AG09319 (cell line): ENCODE measurements around the gene C1orf94.

Source experiments
- DNase-seq: peaks from one replicate; pipeline ENCODE4 v3.0.0-alpha.2; 2010; ENCODE audit warnings: low read depth; ENCODE audit errors: extremely low read depth
- TF ChIP-seq, protein P1 (sequence below): IDR thresholded peaks from 2 replicates; pipeline ENCODE4 v1.5.1; 2011; ENCODE audit warnings: low read depth, mild to moderate bottlenecking, inconsistent platforms, low read length, moderate library complexity

The C1orf94 gene, protein sequence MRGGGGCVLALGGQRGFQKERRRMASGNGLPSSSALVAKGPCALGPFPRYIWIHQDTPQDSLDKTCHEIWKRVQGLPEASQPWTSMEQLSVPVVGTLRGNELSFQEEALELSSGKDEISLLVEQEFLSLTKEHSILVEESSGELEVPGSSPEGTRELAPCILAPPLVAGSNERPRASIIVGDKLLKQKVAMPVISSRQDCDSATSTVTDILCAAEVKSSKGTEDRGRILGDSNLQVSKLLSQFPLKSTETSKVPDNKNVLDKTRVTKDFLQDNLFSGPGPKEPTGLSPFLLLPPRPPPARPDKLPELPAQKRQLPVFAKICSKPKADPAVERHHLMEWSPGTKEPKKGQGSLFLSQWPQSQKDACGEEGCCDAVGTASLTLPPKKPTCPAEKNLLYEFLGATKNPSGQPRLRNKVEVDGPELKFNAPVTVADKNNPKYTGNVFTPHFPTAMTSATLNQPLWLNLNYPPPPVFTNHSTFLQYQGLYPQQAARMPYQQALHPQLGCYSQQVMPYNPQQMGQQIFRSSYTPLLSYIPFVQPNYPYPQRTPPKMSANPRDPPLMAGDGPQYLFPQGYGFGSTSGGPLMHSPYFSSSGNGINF

DNA sequence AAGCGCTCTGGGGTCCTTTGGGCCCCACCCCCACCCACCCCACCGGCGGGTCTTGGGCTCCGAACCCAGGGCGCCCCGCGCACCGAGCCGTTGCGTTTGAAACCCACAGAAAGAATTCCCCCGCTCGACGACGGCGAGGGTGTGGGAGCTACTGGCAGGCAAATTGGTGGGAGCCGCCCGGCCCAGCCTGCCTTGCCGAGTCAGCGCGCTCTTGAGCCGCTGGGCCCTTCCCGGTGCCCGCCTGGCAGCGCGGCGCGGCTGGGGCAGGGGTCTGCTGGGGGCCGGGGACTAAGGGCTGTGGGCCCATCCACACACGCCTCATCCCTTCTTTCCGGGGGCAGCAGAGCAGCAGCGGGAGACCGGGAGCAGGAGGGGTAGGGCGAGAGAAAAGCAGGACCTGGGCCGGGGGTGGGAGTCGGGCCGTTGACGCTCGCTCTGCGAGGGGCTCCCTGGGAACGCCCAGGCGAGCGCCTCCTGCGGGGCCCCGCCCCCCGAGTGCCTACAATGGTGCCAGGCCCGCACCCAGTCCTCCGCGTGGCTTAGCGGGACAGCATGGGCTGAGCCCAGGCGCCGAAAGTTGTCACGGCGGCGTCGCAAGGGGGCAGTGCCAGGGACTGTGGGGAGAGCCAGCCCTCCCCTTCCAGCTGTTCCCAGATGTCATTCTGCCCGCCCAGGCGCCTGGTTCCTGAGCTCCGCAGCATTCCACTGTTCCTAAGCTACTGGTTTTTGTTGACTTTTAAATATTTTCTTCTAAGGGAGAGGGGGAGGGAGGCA is at the start of gene C1orf94:
TSS of gene C1orf94 (plus strand) at position 78 of the 774 bp plus-strand sequence. CDS start 883 bp downstream, outside the sequence.
- TF ChIP-seq, protein P1, sequence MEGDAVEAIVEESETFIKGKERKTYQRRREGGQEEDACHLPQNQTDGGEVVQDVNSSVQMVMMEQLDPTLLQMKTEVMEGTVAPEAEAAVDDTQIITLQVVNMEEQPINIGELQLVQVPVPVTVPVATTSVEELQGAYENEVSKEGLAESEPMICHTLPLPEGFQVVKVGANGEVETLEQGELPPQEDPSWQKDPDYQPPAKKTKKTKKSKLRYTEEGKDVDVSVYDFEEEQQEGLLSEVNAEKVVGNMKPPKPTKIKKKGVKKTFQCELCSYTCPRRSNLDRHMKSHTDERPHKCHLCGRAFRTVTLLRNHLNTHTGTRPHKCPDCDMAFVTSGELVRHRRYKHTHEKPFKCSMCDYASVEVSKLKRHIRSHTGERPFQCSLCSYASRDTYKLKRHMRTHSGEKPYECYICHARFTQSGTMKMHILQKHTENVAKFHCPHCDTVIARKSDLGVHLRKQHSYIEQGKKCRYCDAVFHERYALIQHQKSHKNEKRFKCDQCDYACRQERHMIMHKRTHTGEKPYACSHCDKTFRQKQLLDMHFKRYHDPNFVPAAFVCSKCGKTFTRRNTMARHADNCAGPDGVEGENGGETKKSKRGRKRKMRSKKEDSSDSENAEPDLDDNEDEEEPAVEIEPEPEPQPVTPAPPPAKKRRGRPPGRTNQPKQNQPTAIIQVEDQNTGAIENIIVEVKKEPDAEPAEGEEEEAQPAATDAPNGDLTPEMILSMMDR, result no peak; the same call in 1 of the 2 replicates
- DNase-seq, result no peak

DNA sequence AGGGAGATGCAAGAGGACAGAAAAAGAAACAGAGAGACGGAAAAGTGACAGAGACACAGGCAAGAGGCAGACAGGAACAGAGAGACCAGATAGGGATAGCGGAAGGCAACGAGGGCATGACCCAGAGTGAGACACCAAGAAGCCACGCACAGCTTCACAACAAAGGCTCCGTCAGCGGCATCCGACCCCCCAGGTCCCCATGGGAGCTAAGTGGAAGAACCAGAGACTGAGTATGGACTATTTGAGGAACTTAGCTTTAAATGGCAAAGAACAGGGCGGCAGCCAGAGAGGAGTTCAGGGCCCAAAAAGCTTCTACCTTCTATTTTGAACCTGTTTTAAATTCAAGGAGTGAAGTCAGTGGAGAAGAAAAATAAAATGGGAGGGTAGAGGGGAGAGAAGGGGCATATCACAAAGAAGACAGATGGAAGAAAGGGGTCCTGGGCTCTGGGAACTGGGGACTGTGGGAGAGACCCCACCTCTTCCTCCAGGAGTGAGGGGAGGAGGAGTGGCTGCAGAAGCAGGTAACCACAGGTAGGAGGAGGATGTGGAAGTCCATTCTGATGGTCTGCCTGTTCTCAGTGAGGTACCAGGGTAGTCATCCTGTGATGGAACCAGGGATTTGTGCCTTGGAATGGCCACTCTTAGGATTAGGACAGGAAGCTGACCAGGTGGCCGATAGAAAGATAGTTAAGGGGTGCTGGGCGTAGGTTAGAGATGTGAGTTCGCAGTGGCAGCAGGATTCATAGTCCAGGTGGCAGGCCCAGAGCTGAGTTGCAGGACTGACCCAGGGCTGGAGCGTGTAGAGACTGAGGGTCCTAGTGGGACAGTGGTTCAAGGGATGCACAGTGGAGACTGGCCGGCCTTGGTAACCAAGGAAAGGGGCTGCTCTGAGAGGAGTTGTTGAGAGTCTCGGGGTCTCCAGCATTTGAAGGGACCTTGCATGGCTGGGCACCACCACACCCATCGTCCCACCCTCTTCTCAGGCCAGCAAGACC is 49.4 kb upstream of the C1orf94 start:
- TF ChIP-seq, protein P1, result no peak
- no peak for DNase-seq

DNA sequence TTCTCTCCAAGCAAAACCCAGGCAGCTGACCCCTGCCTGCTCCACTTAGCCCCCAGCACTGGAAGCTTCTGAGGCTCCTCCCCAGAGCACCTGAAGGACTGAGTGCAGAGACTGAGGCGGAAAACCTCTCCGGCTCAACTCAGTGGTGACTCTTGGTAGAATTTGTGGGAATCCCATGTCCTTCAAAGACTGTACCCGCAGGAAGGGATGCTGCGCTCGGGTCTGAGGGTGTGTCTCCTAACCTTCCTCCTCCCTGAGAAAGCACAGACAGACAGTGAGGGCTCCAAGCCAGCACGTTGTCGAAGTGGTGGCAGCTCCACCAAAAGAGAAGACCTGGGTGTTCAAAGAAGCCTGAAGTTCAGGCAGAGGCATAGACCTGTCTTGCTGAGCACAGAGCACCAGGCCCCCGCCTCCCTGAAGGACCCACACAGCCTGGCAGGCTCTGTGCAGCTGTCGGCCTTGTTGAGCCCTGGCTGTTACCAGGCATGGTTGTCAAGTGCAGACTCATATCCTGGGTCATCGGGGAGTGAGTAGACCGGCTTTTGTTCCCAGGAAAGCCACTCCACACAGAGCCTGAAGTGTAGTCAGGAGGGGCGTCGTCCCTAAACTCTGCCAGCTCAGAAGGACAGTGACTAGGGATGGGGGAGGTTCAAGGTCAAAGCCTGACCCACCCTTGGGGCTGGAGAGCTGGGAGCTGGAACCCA is 48.4 kb upstream of the C1orf94 start:
- no peak for DNase-seq
- TF ChIP-seq, protein P1, result no peak

DNA sequence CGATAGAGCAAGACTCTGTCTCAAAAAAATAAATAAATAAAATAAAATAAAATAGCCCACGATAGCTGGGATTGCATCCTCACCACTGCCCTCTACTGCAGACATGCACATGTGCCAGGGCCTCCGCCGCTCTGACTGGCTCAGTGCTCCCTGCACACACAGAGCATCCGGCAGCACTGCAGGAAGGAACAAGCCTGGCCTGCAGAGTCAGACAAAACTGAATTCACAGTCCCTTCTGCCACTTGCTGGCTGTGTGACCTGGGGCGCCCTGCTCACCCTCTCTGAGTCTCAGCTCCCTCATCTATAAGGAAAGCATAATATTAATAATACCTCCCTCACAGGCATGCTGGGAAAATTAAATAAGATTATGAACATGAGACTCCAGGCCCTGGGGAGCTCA is 47.1 kb upstream of the C1orf94 start:
- DNase-seq, result no peak
- TF ChIP-seq, protein P1, result no peak

DNA sequence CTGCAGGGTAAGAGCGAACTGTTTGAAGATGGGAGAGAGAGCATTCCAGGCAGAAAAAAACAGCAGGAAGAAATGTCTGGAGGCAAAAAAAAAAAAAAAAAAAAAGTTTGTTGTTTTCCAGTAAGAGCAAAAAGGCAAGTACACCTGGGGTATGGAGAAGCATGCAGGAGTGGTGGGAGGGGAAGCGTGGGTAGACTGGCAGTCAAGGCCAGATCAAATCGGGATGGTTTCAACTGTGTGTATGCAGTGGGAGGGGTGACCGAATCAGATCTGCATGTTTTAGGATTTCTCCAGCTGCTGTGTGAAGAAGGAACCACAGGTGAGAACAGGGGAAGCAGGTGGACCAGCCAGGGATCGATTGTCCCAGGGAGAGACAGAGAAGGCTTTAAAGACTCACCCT is 46.4 kb upstream of the C1orf94 start:
- TF ChIP-seq, protein P1, result no peak
- DNase-seq, result no peak
